IPS-15b (cell line): ENCODE results near the gene PRPF8.
A peak's percentile ranks its signal among the peaks of the same experiment; 100 is the strongest.

Source experiments
- H3K27me3 ChIP-seq: one replicate; pipeline ENCODE4 v1.6.1; 2013; ENCODE audit warnings: low read length; ENCODE audit not compliant: control insufficient read depth, insufficient read depth
- H3K36me3 ChIP-seq: one replicate; pipeline ENCODE4 v1.6.1; 2013; ENCODE audit warnings: low read length; ENCODE audit not compliant: control insufficient read depth, insufficient read depth
- H3K4me1 ChIP-seq: one replicate; pipeline ENCODE4 v1.6.1; 2013; ENCODE audit warnings: mild to moderate bottlenecking, low read length; ENCODE audit not compliant: control insufficient read depth, insufficient read depth
- H3K4me3 ChIP-seq: one replicate; pipeline ENCODE4 v1.5.1; 2013; ENCODE audit warnings: low read depth, low read length
- H3K9ac ChIP-seq: one replicate; pipeline ENCODE4 v1.6.1; 2013; ENCODE audit warnings: low read depth, mild to moderate bottlenecking, low read length
- H3K9me3 ChIP-seq: one replicate; pipeline ENCODE4 v1.6.1; 2013; ENCODE audit warnings: mild to moderate bottlenecking, low read length; ENCODE audit not compliant: control insufficient read depth, insufficient read depth

Gene PRPF8

DNA sequence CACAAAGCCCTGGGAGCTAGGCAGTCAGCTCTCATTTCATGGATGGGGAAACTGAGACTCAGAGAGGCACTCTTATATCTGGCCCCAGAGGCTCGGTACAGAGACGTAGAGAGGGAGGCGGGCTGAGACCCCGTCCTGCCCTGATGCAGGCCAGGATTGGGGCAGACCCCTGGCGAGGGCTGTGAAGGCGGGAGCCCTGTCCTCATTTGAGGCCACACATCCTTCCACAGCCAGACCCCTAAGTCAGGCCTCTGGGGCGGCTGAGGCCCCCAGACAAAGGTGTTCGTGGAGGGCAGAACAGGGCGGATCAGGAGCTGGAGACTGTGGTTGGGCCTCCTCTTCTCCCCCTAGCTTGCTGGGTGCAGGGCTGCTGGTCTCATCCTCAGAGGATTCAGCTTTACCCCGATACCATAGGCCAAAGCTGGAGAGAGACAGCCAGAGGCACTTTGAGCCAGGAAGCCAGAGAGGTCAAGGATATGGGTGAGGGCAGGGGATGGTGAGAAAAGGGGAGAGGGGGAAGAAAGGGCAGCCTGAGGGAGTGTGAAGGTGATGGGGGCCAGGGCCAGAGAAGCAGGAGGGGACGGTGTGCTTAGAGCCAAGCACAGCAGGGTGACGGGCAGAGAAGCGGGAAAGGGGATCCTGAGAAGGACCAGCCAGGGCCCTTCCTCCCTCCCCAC is 38.3 kb downstream of the PRPF8 start:
- Histone ChIP-seq H3K9me3 (no peaks in the 10 kb centered on the region), H3K4me3 (no peak overlapping the region), H3K36me3 (peaks cover 15% of the 10 kb centered on the region), H3K9ac (peak overlapping the region; percentile 24), H3K27me3 (peaks cover 6% of the 10 kb centered on the region), H3K4me1 (peaks cover 2% of the 10 kb centered on the region)

DNA sequence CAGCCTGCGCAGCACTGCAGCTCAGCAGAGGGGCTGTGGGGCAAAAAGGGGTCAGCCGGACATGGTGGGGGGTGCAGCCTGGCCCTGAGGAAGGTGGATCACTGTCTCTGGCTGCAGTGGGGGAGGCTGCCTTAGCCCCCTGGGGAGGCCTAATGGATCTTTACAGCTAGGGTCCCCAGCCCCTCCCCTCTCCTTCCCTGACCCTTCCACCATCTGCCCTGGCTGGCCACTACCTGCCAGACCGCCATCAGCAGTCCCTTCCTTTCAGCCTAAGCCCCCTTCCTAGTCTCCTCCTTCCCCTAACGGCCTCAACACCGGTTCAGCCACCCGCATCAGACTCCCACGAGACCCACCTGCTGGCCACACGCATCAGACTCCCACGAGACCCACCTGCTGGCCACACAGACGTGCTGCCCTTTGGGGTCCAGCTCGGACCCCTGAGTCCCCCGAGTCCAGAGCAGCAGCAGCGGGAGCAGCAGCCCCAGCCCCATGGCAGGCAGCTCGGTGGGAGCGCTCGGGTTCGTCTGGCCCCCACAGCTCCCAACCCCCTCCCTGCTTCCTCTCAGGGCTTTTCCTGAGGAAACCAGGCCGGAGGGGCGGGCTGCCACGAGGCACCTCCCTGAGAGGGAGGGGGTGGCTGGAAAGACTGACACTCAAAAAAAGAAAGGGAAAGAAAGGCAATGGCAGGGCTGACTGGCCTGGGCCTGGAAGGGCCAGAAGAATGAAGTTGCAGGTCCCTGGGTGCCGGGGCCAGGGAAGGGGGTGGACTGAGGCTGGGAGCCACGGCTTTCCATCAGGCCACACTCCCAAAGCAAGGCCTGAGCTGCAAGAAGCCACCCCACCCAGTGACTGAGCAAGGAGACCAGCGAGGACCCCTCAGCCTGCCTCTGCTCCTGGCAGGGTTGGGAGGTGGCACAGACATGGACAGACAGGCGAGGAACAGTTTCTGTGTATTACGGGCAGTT is 39.2 kb downstream of the PRPF8 start, which contains the start of gene SCARF1:
TSS of gene SCARF1 (minus strand) at position 526 of the 965 bp plus-strand sequence. CDS start at position 491, 35 bp downstream.
- H3K9me3 ChIP-seq: no peaks in the 10 kb centered on the region
- no peak within 1 kb of the TSS for H3K4me3 ChIP-seq
- peak within 1 kb of the TSS; percentile 24 for H3K9ac ChIP-seq
- H3K36me3 ChIP-seq: peaks cover 7% of the 10 kb centered on the region
- peaks cover 6% of the 10 kb centered on the region for H3K27me3 ChIP-seq
- H3K4me1 ChIP-seq: peaks cover 2% of the 10 kb centered on the region

DNA sequence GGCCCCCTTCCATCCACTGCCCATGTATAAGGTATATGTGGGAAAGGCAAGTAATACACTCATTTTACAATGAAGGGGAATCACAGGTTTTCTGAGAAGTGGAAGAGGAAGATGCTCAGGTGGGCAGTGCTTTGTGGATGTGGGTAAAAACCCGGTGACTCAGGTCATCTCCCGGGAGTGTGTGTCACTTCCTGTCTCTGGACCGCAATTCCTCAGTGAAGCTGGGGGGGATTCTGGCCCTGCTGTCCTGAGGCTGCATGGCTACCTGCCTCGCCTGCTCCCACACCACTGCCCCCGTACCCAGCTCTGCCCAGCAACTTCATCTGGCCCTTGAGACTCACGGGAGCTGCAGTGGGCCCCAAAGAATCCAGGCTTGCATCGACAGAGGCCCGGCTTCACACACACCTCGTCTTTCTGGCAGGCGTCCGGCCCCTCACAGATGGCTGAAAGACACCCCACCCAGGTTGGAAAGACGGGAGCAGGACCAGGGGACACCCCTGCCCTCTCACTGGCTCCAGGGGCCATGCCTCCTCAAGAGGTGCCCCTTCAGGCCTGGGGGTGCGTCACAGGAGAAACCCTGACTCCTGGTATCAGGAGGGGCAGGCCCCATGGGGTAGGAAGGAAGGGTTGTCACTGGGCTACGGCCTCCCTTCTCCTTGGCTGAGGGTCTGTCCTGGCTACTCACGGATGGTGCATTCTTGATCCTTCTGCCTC is 40.0 kb downstream of the PRPF8 start:
- H3K9me3 ChIP-seq: no peaks in the 10 kb centered on the region

DNA sequence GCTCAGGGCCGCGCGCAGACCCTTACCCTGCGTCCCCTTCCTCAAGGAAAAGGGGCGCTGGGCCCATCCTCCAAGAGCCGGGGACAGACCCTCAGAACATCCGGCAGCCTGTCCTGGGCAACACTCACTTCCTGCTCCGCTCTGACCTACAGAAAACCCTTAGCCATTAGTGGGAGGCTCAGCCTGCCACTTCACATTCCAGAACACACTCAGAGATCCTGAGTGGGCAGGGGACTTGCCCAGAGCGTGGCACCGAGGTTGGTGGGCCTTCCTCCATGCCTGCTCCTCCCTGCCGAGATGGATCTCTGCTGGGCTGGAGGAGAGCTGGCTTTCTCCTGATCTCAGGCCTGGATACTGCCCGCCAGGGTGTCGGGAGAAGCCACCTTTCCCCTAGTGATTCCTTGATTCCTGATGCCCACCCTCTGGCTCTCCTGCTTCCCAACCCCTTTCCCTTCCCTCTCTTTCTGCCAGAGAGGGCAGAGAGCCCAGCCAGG is 40.6 kb downstream of the PRPF8 start:
- Histone ChIP-seq H3K36me3 (no peaks in the 10 kb centered on the region), H3K4me3 (no peak overlapping the region), H3K9me3 (no peaks in the 10 kb centered on the region), H3K9ac (no peak overlapping the region), H3K27me3 (peaks cover 6% of the 10 kb centered on the region), H3K4me1 (peaks cover 2% of the 10 kb centered on the region)

More for the DNA sequence above, 40.0 kb downstream of the PRPF8 start:
- Histone ChIP-seq H3K4me3 (no peak overlapping the region), H3K4me1 (peaks cover 2% of the 10 kb centered on the region), H3K9ac (no peak overlapping the region), H3K36me3 (no peaks in the 10 kb centered on the region), H3K27me3 (peaks cover 6% of the 10 kb centered on the region)

DNA sequence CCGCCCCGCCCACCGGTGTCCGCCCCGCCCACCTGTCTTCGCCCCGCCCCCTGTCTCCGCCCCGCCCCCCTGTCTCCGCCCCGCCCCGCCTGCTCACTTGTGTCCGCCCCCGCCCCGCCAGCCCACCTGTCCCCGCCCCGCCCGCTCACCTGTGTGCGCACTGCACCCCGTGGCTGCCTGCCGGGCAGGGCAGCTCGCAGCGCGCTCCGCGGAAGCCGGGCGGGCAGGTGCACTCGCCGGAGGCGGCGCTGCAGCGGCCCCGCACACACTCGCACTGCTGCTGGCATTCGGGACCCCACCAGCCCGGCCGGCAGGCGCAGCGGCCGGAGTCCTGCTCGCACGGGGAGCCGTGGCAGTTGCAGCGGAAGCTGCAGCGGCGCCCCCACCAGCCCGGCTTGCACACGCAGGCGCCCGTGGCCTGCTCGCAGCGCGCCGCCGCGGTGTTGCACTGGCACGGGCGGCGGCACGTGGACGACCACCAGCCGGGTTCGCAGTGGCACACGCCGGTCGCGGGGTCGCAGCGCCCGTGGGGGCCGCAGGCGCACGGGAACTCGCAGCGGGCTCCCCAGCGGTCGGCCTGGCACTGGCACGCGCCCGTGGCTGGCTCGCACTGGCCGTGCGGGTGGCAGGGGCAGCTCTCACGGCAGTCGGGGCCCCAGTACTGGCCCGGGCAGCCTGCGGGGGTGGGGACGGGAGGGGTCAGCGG is 41.2 kb downstream of the PRPF8 start:
- Histone ChIP-seq H3K9ac (no peak overlapping the region), H3K4me1 (peaks cover 2% of the 10 kb centered on the region), H3K4me3 (peak overlapping the region; percentile 46), H3K27me3 (peaks cover 6% of the 10 kb centered on the region), H3K9me3 (no peaks in the 10 kb centered on the region), H3K36me3 (no peaks in the 10 kb centered on the region)

DNA sequence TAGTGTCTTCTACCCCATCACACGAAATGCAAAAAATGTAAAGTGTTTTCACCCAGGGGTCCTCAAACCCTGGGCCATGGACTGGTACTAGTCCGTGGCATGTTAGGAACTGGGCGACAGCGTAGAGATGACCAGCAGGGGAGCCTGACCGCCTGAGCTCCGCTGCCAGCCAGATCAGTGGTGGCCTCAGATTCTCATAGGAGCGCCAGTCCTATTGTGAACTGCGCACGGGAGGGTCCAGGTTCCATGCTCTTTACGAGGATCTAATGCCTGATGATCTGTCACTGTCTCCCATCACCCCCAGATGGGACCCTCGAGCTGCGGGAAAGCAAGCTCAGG is 43.6 kb downstream of the PRPF8 start:
- Histone ChIP-seq H3K36me3 (no peaks in the 10 kb centered on the region), H3K27me3 (peaks cover 6% of the 10 kb centered on the region), H3K9me3 (no peaks in the 10 kb centered on the region), H3K9ac (no peak overlapping the region), H3K4me1 (no peaks in the 10 kb centered on the region), H3K4me3 (no peak overlapping the region)

DNA sequence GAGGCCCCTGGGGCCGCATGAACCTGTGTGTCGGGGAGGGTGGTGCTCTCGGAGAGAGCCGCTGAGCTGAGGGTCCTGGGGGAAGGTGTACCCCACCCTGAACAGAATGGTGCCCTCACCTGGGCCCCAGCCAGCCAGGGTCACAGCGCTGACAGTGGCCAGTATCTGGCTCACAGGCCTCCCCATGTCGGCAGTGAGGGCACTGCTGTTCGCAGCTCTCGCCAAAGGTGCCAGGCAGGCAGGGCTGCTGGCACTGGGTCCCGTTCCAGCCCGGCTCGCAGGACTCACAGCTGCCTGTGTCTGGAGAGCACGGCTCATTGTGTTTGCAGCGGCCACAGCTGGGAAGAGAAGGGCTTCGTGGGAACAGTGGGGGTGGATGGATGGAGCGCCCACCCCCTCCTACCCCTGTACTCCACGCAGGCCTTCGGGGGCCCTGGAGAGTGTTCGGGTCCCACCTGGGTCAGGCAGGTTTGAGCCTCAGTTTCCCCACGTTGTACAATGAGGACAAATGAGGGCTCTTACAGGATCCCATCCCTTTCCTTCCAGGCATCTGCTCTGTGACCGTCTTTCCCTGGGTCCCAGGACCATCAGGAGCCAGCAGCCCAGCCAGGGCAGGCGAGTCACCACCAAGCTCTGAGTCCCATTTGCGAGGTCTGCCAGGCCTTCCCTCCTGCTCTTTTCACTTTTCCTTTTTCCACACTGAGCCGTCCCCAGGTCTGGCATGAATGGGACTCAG is 44.2 kb downstream of the PRPF8 start:
- Histone ChIP-seq H3K27me3 (peaks cover 6% of the 10 kb centered on the region), H3K9me3 (no peaks in the 10 kb centered on the region), H3K4me1 (no peaks in the 10 kb centered on the region), H3K4me3 (no peak overlapping the region), H3K36me3 (no peaks in the 10 kb centered on the region), H3K9ac (no peak overlapping the region)

DNA sequence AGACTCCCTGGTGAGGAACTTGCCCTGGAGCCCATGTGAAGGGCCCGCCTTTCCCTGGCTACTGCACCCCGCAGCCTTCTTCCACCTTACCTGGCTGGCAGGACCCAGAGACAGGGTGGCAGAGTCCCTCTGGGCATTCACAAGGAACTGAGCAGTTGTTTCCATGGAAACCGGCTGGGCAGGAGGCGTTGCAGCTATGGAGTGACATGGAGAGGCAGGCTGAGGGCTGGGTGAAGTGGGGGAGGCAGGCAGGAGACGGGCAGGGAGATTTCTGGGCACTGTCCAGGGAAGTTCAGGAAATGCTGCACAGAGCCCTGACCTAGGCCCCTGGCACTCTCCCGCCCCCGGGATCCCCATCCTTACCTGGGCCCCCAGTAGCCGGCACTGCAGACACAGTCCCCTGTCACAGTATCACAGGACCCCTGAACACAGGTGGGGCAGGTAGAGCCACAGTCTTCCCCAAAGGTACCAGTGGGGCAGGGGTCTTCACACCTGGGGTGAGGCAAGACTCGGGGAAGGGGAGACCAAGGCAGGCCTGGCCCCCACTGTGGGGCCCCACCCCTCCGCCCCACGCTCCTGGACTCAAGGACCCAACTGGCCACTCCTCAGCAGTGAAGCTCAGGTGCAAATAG is 45.0 kb downstream of the PRPF8 start:
- H3K4me1 ChIP-seq: no peaks in the 10 kb centered on the region
- no peaks in the 10 kb centered on the region for H3K36me3 ChIP-seq
- H3K9ac ChIP-seq: no peak overlapping the region
- H3K4me3 ChIP-seq: no peak overlapping the region
- H3K27me3 ChIP-seq: peaks cover 6% of the 10 kb centered on the region
- no peaks in the 10 kb centered on the region for H3K9me3 ChIP-seq

DNA sequence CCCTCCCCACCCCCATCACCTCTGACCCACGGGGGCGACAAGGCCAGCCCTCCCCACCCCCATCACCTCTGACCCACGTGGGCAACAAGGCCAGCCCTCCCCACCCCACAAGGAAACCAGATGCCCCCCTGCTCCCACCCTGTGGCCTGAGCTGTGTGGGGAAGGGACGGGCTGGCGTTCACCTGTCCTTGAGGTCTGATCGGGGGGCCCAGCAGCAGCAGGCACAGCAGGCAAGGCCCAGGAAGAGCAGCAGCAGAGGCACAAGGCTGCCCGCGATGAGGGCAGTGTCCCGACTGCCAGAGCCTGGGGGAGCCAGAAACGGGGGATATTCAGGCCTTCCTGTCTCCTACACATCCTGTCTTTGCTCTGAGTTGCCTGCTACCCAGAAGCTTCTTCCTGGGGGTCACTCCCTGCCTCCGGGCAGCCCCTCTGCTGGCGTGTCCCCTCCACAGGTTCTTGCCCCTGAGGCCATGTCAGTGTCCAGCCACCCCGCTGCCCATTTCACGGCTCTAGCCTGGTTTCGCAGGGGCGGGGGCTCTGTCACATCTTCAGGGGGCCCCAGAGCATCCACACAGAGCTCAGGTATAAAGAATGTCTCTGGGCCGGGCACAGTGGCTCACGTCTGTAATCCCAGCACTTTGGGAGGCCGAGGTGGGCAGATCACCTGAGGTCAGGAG is 45.9 kb downstream of the PRPF8 start:
- Histone ChIP-seq H3K9me3 (no peaks in the 10 kb centered on the region), H3K27me3 (no peaks in the 10 kb centered on the region), H3K9ac (no peak overlapping the region), H3K4me1 (no peaks in the 10 kb centered on the region), H3K4me3 (no peak overlapping the region), H3K36me3 (no peaks in the 10 kb centered on the region)

DNA sequence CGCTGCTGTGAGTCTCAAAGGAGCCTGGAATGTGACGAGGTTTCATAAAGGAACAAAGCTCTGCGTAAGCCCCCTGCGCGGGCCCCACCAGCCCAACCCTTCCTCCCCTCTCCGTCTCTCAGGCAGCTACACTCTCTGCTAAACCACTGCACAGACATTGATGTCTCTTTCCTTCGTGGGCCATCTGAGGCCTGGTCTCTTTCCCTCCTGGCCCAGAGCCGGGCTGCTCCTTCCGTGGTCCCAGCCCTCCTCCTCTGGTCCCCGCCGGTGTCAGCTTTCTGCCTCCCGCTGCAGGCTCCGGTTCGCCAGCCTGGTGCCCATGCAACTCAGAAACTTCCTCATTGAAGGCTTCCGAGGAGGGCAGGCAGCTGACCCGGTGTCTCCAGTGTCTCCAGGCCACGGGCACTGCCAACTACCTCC is 46.5 kb downstream of the PRPF8 start:
- H3K9ac ChIP-seq: no peak overlapping the region
- H3K27me3 ChIP-seq: no peaks in the 10 kb centered on the region
- no peaks in the 10 kb centered on the region for H3K36me3 ChIP-seq
- no peak overlapping the region for H3K4me3 ChIP-seq
- H3K4me1 ChIP-seq: no peaks in the 10 kb centered on the region
- no peaks in the 10 kb centered on the region for H3K9me3 ChIP-seq
